Naive thymus-derived CD8-positive, alpha-beta T cell (primary cell): ENCODE measurements around the gene CBLL1. TPM values are rescaled to one million over a fixed set of nuclear protein-coding genes. Genes with fewer than 3 reads are reported as not detected.
A peak's percentile ranks its signal among the peaks of the same experiment; 100 is the strongest.

Source experiments
- ATAC-seq, 2 donors: fragments of 150-1000 bp; cut with Tn5 transposase in 1 of 2; sonication (Bioruptor Pico), chemical (Tn5 transposase) in 1 of 2; 1 replicate in 1 of 2; 2 replicates in 1 of 2; pipeline ENCODE4 v1.10.0; 2021; ENCODE audit warnings: mild to moderate bottlenecking in 2 of 2, moderate library complexity in 2 of 2
- POLR2A ChIA-PET: fragments of 350-600 bp; sonication (Branson Sonifier 250); formaldehyde crosslinking; loops from one replicate; lab custom pipeline; 2021; ENCODE audit warnings: antibody characterized with exemption; lab: Charles Lee
- DNase-seq, 10 donors: peaks; one replicate each; pipeline versions ENCODE4 v3.0.0 to v3.0.0-alpha.2; 2020 to 2022
- H3K27ac Mint-ChIP-seq, 10 donors: one replicate each; pipeline ENCODE4 v1.8.0; 2020 to 2022; ENCODE audit warnings: mild to moderate bottlenecking in 10 of 10, mixed read lengths in 10 of 10, moderate library complexity in 4 of 10, inconsistent platforms in 1 of 10
- H3K27me3 Mint-ChIP-seq, 5 donors: one replicate each; pipeline ENCODE4 v1.8.0; 2021 to 2022; ENCODE audit warnings: mixed read lengths in 5 of 5
- H3K36me3 Mint-ChIP-seq, 3 donors: one replicate each; pipeline ENCODE4 v1.8.0; 2020 to 2022; ENCODE audit warnings: mixed read lengths in 3 of 3, mild to moderate bottlenecking in 2 of 3, inconsistent platforms in 1 of 3
- H3K4me1 Mint-ChIP-seq, 4 donors: one replicate each; pipeline ENCODE4 v1.8.0; 2021 to 2022; ENCODE audit warnings: mixed read lengths in 4 of 4
- H3K4me3 Mint-ChIP-seq, 10 donors: one replicate each; pipeline ENCODE4 v1.8.0; 2020 to 2022; ENCODE audit warnings: mild to moderate bottlenecking in 10 of 10, mixed read lengths in 10 of 10, moderate library complexity in 6 of 10, inconsistent platforms in 1 of 10
- H3K9me3 Mint-ChIP-seq, 9 donors: one replicate each; pipeline ENCODE4 v1.8.0; 2020 to 2022; ENCODE audit warnings: mixed read lengths in 9 of 9, mild to moderate bottlenecking in 3 of 9, inconsistent platforms in 1 of 9, moderate library complexity in 1 of 9
- polyA plus RNA-seq, 3 donors: library from polyadenylated mRNA; unstranded; fragments of 300-500 nt; fragmentation: Illumina TruSeq; gene quantifications; one replicate each; pipeline ENCODE4 v1.2.3, GENCODE V29; 2021
- total RNA-seq, 8 experiments: library from RNA in 2 of 8; stranded (reverse) in 2 of 8; gene quantifications; one replicate each; pipeline ENCODE4 v1.2.3 and lab custom pipeline; 2021 to 2026

Gene CBLL1, protein sequence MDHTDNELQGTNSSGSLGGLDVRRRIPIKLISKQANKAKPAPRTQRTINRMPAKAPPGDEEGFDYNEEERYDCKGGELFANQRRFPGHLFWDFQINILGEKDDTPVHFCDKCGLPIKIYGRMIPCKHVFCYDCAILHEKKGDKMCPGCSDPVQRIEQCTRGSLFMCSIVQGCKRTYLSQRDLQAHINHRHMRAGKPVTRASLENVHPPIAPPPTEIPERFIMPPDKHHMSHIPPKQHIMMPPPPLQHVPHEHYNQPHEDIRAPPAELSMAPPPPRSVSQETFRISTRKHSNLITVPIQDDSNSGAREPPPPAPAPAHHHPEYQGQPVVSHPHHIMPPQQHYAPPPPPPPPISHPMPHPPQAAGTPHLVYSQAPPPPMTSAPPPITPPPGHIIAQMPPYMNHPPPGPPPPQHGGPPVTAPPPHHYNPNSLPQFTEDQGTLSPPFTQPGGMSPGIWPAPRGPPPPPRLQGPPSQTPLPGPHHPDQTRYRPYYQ
- 10 to 100 TPM; 51.8 to 59.9 TPM for total RNA-seq
- polyA plus RNA-seq: 10 to 100 TPM; 44.8 to 56.3 (median 48.6) TPM
- 30.2 to 49.5 (median 43.9) reads per million in 6 experiments for total RNA-seq (lab: John Stamatoyannopoulos, UW)

DNA sequence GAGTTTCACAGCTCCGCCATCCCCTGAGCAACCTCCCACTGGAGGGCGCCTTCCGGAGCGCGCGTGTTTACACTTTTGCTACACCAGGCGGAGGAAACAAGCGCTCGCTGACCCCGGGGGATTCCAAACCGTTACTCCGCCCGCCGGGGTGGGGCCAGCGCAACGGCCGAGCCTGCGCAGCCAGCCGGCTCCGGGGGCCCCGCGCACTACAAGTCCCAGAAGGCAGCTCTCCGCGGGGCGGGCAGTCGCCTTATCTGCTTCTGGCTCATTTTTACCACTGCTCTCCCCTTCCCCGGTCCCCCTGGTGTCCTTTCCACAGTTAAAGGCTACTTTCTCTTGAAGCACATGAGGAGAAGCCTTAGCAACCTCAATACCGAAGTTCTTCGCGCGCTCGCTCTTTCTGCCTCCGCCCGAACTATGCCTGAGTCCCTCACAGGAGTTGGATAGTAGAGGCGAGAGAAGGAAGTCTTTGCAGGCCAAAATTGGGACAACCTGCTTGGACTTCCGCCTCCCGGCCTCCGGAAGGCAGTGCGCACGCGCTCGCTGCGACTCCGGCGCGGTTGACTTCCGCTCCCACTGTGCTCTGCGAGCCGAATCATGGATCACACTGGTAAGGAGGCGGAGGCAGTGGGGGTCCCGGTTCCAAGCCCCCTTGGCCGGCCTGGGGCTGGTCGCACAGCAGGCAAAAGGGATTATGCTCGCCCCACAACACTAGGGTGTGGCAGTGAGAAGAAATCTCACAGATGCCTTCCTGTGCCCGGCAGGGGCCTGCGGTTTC lies at the start of gene CBLL1:
TSS of gene CBLL1 (plus strand) at position 576 of the 778 bp plus-strand sequence. CDS start at position 598, 22 bp downstream.
- POLR2A ChIA-PET: interaction anchor here (0.6 to 3.8 kb wide), 27 partner anchors 11 to 872 kb away, joined by 3 to 67 read pairs (median 4); partner anchors contain the start of genes COG5, DLD, DNAJB9 and DUS4L
- ATAC-seq: peak; percentile 90 to 91
- peak within 1 kb of the TSS; percentile 90 to 100 (median 98) for H3K4me3 Mint-ChIP-seq
- H3K27ac Mint-ChIP-seq: peak within 1 kb of the TSS; percentile 99 to 100 (median 100)
- peaks cover 0 to 6% (median 0%) of the 10 kb centered on the region in 3 donors for H3K36me3 Mint-ChIP-seq
- peaks cover 17 to 59% (median 42%) of the 10 kb centered on the region in 4 donors for H3K4me1 Mint-ChIP-seq
- DNase-seq: peak; percentile 94 to 98 (median 97)
- H3K27me3 Mint-ChIP-seq: no peaks in the 10 kb centered on the region
- no peaks in the 10 kb centered on the region for H3K9me3 Mint-ChIP-seq

- Mint-ChIP-seq H3K27ac (no peak overlapping the region), H3K4me3 (no peak overlapping the region), H3K9me3 (no peaks in the 10 kb centered on the region), H3K4me1 (no peaks in the 10 kb centered on the region), H3K27me3 (peaks cover 2 to 15% (median 10%) of the 10 kb centered on the region in 5 donors), H3K36me3 (no peaks in the 10 kb centered on the region)
- ATAC-seq (no peak), DNase-seq (no peak)
- POLR2A ChIA-PET: no interaction called here
Measured at GRCh38 chr7:107694386-107694785, 49.6 kb upstream of the CBLL1 start.

DNA sequence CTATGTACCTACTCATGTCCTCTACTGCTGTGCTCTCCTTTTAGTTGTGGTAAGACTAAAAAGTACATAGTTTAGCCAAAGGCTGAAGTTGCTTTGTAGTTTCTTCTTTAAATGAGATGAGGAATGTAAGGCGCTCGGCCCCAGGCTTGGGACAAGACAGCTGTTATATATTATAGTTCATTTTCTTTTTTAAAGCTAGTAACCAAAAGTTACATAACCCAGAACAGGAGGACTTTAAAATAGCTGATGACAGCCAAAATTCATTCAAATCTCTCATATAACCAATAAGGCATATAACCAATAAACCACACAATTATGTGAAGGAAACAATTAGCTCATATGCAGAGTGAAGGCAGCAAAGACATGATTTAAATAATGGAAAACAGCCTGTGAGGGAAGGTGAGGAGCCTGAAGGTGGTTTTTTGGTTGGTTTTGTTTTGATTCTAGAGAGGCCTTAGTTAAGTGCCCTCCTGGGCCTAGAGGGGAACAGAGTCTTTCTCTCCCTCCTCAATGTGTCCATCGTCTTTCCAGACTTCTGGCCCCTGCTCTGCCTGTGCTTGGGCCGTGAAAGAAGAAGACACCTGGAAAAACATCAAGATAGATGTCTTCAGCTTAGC lies 47.5 kb upstream of the CBLL1 start:
- no peaks in the 10 kb centered on the region for H3K9me3 Mint-ChIP-seq
- no peak for DNase-seq
- POLR2A ChIA-PET: no interaction called here
- no peaks in the 10 kb centered on the region for H3K4me1 Mint-ChIP-seq
- H3K36me3 Mint-ChIP-seq: no peaks in the 10 kb centered on the region
- H3K27ac Mint-ChIP-seq: no peak overlapping the region
- no peak overlapping the region for H3K4me3 Mint-ChIP-seq
- ATAC-seq: no peak
- peaks cover 5 to 14% (median 9%) of the 10 kb centered on the region in 5 donors for H3K27me3 Mint-ChIP-seq

DNA sequence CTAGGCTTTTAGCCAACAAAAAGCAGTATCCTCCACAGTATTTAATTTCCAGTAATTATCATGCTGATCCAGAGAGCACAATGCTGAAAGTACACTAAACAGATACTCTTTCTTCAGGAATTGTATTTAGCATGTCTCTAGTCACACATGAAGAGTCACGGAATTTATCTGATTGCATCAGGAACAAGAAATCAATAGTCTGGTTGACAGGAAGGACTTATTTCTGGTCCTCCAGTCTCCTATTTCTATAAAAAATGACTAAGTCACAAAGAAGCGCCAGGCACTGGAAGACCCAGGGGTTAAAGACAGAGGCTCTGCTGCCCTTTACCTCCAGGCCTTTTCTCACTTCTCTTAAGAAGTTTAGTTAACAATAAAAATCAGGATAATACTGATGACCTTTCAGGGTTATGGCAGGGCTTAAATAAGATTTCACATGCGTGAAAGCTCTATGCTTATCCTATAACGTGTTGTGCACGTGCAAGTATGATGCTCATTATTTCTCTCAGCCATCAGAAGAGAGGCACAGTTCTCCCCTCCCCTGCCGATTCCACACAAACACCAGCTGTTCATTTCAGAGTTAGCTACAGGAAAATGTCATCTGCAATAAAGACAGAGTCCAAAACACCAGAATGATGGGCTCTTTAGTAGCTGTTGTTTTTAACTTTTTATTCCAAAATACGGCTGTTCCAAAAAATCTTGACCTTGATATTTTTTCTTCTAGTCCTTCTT lies 46.5 kb upstream of the CBLL1 start:
- H3K27ac Mint-ChIP-seq: no peak overlapping the region
- DNase-seq (no peak), ATAC-seq (no peak)
- peaks cover 4 to 14% (median 8%) of the 10 kb centered on the region in 5 donors for H3K27me3 Mint-ChIP-seq
- H3K4me1 Mint-ChIP-seq: no peaks in the 10 kb centered on the region
- H3K4me3 Mint-ChIP-seq: no peak overlapping the region
- POLR2A ChIA-PET: interaction anchor here (0.6 kb wide), 1 partner anchor 24 kb away, joined by 3 read pairs; no protein-coding TSS in a partner anchor
- H3K9me3 Mint-ChIP-seq: no peaks in the 10 kb centered on the region
- no peaks in the 10 kb centered on the region for H3K36me3 Mint-ChIP-seq

GRCh38 chr7:107700570-107700969 lies 43.4 kb upstream of the CBLL1 start:
- H3K27me3 Mint-ChIP-seq: peaks cover 0 to 8% (median 4%) of the 10 kb centered on the region in 5 donors
- ATAC-seq (no peak), DNase-seq (no peak)
- H3K36me3 Mint-ChIP-seq: no peaks in the 10 kb centered on the region
- H3K27ac Mint-ChIP-seq: no peak overlapping the region
- H3K4me3 Mint-ChIP-seq: no peak overlapping the region
- no peaks in the 10 kb centered on the region for H3K9me3 Mint-ChIP-seq
- POLR2A ChIA-PET: no interaction called here
- peaks cover 0 to 7% (median 3%) of the 10 kb centered on the region in 4 donors for H3K4me1 Mint-ChIP-seq

DNA sequence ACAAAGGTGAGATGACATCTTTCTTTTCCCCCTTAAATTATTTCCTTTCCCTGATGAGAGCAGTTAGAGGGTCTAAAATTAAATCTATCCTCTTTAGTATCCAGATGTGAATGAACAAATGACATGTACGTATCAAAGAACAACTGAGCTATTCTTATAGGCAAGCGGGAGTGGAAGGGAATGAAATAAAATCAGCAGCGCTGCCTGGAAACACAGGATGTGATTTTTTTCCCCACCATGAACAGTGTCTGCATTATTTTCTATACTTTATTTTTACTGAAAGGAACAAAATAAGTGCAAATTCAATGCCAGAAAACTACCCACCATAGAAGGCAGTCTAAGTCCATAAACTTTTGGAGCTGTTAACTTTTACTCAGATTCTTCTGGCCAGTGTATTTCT lies 42.8 kb upstream of the CBLL1 start:
- peaks cover 0 to 7% (median 3%) of the 10 kb centered on the region in 4 donors for H3K4me1 Mint-ChIP-seq
- no peaks in the 10 kb centered on the region for H3K36me3 Mint-ChIP-seq
- H3K27ac Mint-ChIP-seq: no peak overlapping the region
- DNase-seq: no peak
- no peak overlapping the region for H3K4me3 Mint-ChIP-seq
- no peak for ATAC-seq
- no peaks in the 10 kb centered on the region for H3K9me3 Mint-ChIP-seq
- POLR2A ChIA-PET: no interaction called here
- H3K27me3 Mint-ChIP-seq: peaks cover 0 to 8% (median 4%) of the 10 kb centered on the region in 5 donors

- no peaks in the 10 kb centered on the region for H3K36me3 Mint-ChIP-seq
- ATAC-seq (peak in 1 of 2 donors; percentile 47), DNase-seq (no peak)
- POLR2A ChIA-PET: no interaction called here
- no peak overlapping the region for H3K27ac Mint-ChIP-seq
- H3K9me3 Mint-ChIP-seq: no peaks in the 10 kb centered on the region
- no peak overlapping the region for H3K4me3 Mint-ChIP-seq
- H3K4me1 Mint-ChIP-seq: peaks cover 0 to 7% (median 3%) of the 10 kb centered on the region in 4 donors
- H3K27me3 Mint-ChIP-seq: peaks cover 0 to 8% (median 3%) of the 10 kb centered on the region in 5 donors
Measured at GRCh38 chr7:107703219-107703618, 40.7 kb upstream of the CBLL1 start.

- H3K27ac Mint-ChIP-seq: no peak overlapping the region
- no peaks in the 10 kb centered on the region for H3K9me3 Mint-ChIP-seq
- peaks cover 0 to 7% (median 4%) of the 10 kb centered on the region in 4 donors for H3K4me1 Mint-ChIP-seq
- H3K4me3 Mint-ChIP-seq: no peak overlapping the region
- no peak for ATAC-seq
- H3K36me3 Mint-ChIP-seq: no peaks in the 10 kb centered on the region
- no peak for DNase-seq
- POLR2A ChIA-PET: no interaction called here
- H3K27me3 Mint-ChIP-seq: peaks cover 0 to 8% (median 3%) of the 10 kb centered on the region in 5 donors
Measured at GRCh38 chr7:107703872-107704271, 40.1 kb upstream of the CBLL1 start.

DNA sequence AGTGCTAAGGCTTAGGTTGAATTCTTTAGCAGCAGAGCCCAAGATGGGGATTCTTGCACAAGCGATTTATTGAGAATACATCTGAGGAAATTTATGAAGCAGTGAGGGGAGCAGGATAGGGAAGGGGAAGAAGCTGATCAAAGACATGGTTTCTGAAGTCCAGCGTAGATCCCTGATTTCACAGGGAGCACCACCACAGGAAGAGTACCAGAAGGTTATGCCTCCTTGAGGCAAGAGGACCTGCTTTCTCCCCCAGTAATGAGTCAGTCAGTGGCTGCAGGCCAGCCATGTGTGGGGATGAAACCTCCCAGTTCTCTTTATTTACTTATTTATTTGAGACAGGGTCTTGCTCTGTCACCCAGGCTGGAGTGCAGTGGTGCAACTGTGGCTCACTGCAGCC lies 35.0 kb upstream of the CBLL1 start:
- no peak overlapping the region for H3K27ac Mint-ChIP-seq
- DNase-seq: no peak
- no peaks in the 10 kb centered on the region for H3K36me3 Mint-ChIP-seq
- no peak overlapping the region for H3K4me3 Mint-ChIP-seq
- POLR2A ChIA-PET: no interaction called here
- peaks cover 0 to 2% (median 0%) of the 10 kb centered on the region in 4 donors for H3K4me1 Mint-ChIP-seq
- ATAC-seq: no peak
- H3K27me3 Mint-ChIP-seq: peaks cover 0 to 4% (median 0%) of the 10 kb centered on the region in 5 donors
- H3K9me3 Mint-ChIP-seq: no peaks in the 10 kb centered on the region

- peaks cover 0 to 2% (median 0%) of the 10 kb centered on the region in 4 donors for H3K4me1 Mint-ChIP-seq
- POLR2A ChIA-PET: no interaction called here
- no peak for ATAC-seq
- peaks cover 0 to 4% (median 0%) of the 10 kb centered on the region in 5 donors for H3K27me3 Mint-ChIP-seq
- no peaks in the 10 kb centered on the region for H3K9me3 Mint-ChIP-seq
- H3K27ac Mint-ChIP-seq: no peak overlapping the region
- DNase-seq: no peak
- H3K36me3 Mint-ChIP-seq: no peaks in the 10 kb centered on the region
- H3K4me3 Mint-ChIP-seq: no peak overlapping the region
Measured at GRCh38 chr7:107711301-107711700, 32.6 kb upstream of the CBLL1 start.

DNA sequence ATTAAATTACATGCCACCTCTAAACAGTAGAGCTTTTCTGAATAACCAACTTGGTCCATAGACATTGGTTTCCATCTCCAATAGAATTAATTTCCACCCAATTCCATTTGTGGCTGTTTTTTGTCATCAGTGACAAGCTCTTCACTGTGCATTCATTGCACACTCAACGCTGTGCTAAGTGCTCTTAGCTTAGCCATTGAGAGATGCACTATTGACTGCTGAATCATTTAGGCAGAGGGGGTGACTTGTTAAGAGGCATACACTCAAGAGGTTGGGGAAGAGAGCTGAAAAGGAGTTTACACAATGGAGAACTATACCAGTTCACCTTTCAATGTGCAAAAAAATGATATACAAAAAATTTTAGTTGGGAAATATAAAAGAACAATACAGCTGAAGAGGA lies 31.9 kb upstream of the CBLL1 start:
- no peak for DNase-seq
- POLR2A ChIA-PET: no interaction called here
- Mint-ChIP-seq H3K9me3 (no peaks in the 10 kb centered on the region), H3K27me3 (peaks cover 0 to 4% (median 0%) of the 10 kb centered on the region in 5 donors), H3K4me3 (no peak overlapping the region), H3K27ac (no peak overlapping the region), H3K4me1 (peaks cover 0 to 2% (median 0%) of the 10 kb centered on the region in 4 donors), H3K36me3 (no peaks in the 10 kb centered on the region)
- ATAC-seq: no peak

- H3K36me3 Mint-ChIP-seq: no peaks in the 10 kb centered on the region
- POLR2A ChIA-PET: interaction anchor here (1.4 kb wide), 1 partner anchor 14 kb away, joined by 4 read pairs; no protein-coding TSS in a partner anchor
- peaks cover 0 to 2% (median 0%) of the 10 kb centered on the region in 4 donors for H3K4me1 Mint-ChIP-seq
- H3K9me3 Mint-ChIP-seq: no peaks in the 10 kb centered on the region
- ATAC-seq (no peak), DNase-seq (no peak)
- H3K27ac Mint-ChIP-seq: no peak overlapping the region
- H3K27me3 Mint-ChIP-seq: peaks cover 0 to 4% (median 0%) of the 10 kb centered on the region in 5 donors
- H3K4me3 Mint-ChIP-seq: no peak overlapping the region
Measured at GRCh38 chr7:107712896-107713295, 31.0 kb upstream of the CBLL1 start.
